OCI-LY3 (cell line): ENCODE measurements around the gene PRR23B.

Experiments
- H2AFZ ChIP-seq: fragments of 200-600, 300-600 bp; shearing (Covaris generic); 2 replicates; pipeline ENCODE4 v1.6.0; 2014; ENCODE audit warnings: antibody characterized with exemption, low read depth, low read length
- H3K27ac ChIP-seq: fragments of 200-600, 300-600 bp; sonication (generic); 2 replicates; pipeline ENCODE4 v1.5.1; 2014; ENCODE audit warnings: mild to moderate bottlenecking, low read length, moderate library complexity, mixed read lengths
- H3K27me3 ChIP-seq: fragments of 200-600, 300-600 bp; sonication (generic); 2 replicates; pipeline ENCODE4 v1.6.1; 2014; ENCODE audit warnings: low read depth, low read length, mixed read lengths
- H3K36me3 ChIP-seq: fragments of 200-600, 300-600 bp; sonication (generic); replicated peaks from 2 replicates; pipeline ENCODE3; 2014; ENCODE audit warnings: low read depth, low read length, mixed read lengths
- H3K4me1 ChIP-seq: fragments of 300-600, 200-600 bp; sonication (generic); 2 replicates; pipeline ENCODE4 v1.6.1; 2014; ENCODE audit warnings: low read length, mixed read lengths
- H3K4me2 ChIP-seq: fragments of 200-600, 300-600 bp; sonication (generic); 2 replicates; pipeline ENCODE4 v1.6.1; 2014; ENCODE audit warnings: low read length, mixed read lengths
- H3K4me3 ChIP-seq: fragments of 300-600, 200-600 bp; sonication (generic); 2 replicates; pipeline ENCODE4 v1.5.1; 2014; ENCODE audit warnings: antibody characterized with exemption, mild to moderate bottlenecking, low read length, moderate library complexity
- H3K79me2 ChIP-seq: fragments of 300-600, 200-600 bp; shearing (Covaris generic); 2 replicates; pipeline ENCODE4 v1.6.1; 2014; ENCODE audit warnings: mild to moderate bottlenecking, low read length, mixed read lengths
- H3K9ac ChIP-seq: fragments of 300-600, 200-600 bp; shearing (Covaris generic); 2 replicates; pipeline ENCODE4 v1.6.0; 2014; ENCODE audit warnings: mild to moderate bottlenecking, low read length, moderate library complexity
- H3K9me3 ChIP-seq: fragments of 200-600, 300-600 bp; shearing (Covaris generic); 2 replicates; pipeline ENCODE4 v1.6.1; 2014; ENCODE audit warnings: low read length, mixed read lengths; ENCODE audit not compliant: insufficient read depth
- H4K20me1 ChIP-seq: fragments of 200-600, 300-600 bp; sonication (generic); 2 replicates; pipeline ENCODE4 v1.6.1; 2016; ENCODE audit warnings: low read length, mixed read lengths; ENCODE audit not compliant: insufficient read depth
- EZH2phosphoT487 ChIP-seq: fragments of 200-600 bp; shearing (Covaris generic); IDR thresholded peaks from 2 replicates; pipeline ENCODE4 v1.6.1; 2018; ENCODE audit warnings: antibody characterized with exemption, mixed run types, low read depth
- TF ChIP-seq, protein P1 (sequence below): fragments of 200-600, 300-600 bp; sonication (generic); IDR thresholded peaks from 2 replicates; pipeline ENCODE4 v1.5.1; 2014; ENCODE audit warnings: antibody characterized with exemption, low read length, low read depth

The PRR23B gene

GRCh38 chr3:139020868-139021234 lies at the start of gene PRR23B:
Gene PRR23B, minus strand, starts transcription at chr3:139020926. Its CDS starts 265 bp downstream, at chr3:139020661.
- Histone ChIP-seq H3K27ac (no peak within 1 kb of the TSS), H3K9me3 (no peaks in the 10 kb centered on the region), H4K20me1 (no peaks in the 10 kb centered on the region), H3K27me3 (no peaks in the 10 kb centered on the region; the same call in 1 of the 2 replicates), H3K4me3 (no peak within 1 kb of the TSS), H3K4me1 (no peaks in the 10 kb centered on the region), H3K4me2 (no peak within 1 kb of the TSS), H3K9ac (no peak within 1 kb of the TSS), H2AFZ (no peak within 1 kb of the TSS), H3K36me3 (no peaks in the 10 kb centered on the region), H3K79me2 (no peaks in the 10 kb centered on the region)
- no peak for TF ChIP-seq EZH2phosphoT487
- TF ChIP-seq, protein P1, sequence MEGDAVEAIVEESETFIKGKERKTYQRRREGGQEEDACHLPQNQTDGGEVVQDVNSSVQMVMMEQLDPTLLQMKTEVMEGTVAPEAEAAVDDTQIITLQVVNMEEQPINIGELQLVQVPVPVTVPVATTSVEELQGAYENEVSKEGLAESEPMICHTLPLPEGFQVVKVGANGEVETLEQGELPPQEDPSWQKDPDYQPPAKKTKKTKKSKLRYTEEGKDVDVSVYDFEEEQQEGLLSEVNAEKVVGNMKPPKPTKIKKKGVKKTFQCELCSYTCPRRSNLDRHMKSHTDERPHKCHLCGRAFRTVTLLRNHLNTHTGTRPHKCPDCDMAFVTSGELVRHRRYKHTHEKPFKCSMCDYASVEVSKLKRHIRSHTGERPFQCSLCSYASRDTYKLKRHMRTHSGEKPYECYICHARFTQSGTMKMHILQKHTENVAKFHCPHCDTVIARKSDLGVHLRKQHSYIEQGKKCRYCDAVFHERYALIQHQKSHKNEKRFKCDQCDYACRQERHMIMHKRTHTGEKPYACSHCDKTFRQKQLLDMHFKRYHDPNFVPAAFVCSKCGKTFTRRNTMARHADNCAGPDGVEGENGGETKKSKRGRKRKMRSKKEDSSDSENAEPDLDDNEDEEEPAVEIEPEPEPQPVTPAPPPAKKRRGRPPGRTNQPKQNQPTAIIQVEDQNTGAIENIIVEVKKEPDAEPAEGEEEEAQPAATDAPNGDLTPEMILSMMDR = no peak

DNA sequence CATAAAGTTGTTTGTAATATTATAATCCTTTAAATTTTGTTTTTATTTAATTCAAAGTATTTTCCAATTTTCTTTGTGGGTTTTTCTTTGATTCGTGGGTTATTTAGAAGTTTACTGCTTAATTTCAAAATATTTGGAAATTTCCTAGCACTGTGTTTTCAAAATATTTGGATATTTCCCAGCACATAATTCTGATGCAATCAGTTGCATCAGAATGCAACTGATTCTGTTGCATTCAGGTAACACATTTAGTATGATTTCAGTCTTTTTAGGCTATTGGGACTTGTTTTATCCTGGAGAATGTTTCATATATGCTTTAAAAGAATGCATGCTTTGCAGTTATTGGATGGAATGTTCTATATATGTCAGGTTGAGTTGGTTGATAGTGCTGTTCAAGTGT lies 42.2 kb upstream of the PRR23B start:
- H3K4me1 ChIP-seq = no peaks in the 10 kb centered on the region

DNA sequence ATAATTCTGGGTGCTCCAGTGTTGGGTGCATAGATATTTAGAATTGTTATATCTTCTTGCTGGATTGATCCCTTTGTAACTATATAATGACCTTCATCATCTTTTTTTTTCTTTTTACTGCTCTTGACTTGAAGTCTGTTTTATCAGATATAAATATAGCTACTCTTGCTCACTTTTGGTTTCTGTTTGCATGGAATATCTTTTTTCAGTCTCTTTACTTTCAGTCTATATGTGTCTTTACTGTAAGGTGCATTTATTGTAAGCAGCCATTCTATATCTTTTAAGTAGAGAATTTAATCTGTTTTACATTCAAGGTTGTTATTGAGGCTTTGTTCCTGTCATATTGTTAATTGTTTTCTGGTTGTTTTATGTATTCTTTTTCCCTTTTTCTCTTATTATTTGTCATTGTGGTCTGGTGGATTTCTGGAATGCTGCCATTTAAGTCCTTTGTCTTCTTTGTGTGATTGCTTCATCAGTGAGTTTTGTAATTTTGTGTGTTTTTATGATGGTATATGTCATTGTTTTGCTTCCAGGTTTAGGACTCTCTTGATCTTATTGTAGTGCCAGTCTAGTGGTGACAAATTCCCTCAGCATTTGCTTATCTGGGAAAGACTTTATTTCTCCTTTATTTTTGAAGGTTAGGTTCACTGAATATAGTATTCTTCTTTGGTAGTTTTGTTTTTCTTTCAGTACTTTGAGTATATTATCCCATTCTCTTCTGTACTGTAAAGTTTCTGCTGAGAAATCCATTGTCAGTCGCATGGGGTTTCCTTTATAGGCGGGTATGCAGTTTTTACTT lies 32.3 kb upstream of the PRR23B start:
- Histone ChIP-seq H4K20me1 (no peaks in the 10 kb centered on the region), H2AFZ (no peak overlapping the region), H3K79me2 (no peaks in the 10 kb centered on the region), H3K27ac (no peak overlapping the region), H3K4me1 (no peaks in the 10 kb centered on the region), H3K36me3 (no peaks in the 10 kb centered on the region), H3K9me3 (peaks cover 4% of the 10 kb centered on the region; the same call in 1 of the 2 replicates), H3K27me3 (no peaks in the 10 kb centered on the region; the same call in 1 of the 2 replicates), H3K4me2 (no peak overlapping the region), H3K9ac (no peak overlapping the region), H3K4me3 (no peak overlapping the region)
- TF ChIP-seq, protein P1 = no peak
- TF ChIP-seq EZH2phosphoT487 = no peak

More for the DNA sequence above, 42.2 kb upstream of the PRR23B start:
- Histone ChIP-seq H3K9me3 (no peaks in the 10 kb centered on the region), H3K27ac (no peak overlapping the region), H3K4me2 (no peak overlapping the region), H3K79me2 (no peaks in the 10 kb centered on the region), H2AFZ (no peak overlapping the region), H3K27me3 (no peaks in the 10 kb centered on the region), H4K20me1 (no peaks in the 10 kb centered on the region), H3K9ac (no peak overlapping the region), H3K4me3 (no peak overlapping the region), H3K36me3 (no peaks in the 10 kb centered on the region)
- TF ChIP-seq, protein P1 = no peak
- no peak for TF ChIP-seq EZH2phosphoT487

- no peaks in the 10 kb centered on the region for H3K36me3 ChIP-seq
- no peak for TF ChIP-seq EZH2phosphoT487
- TF ChIP-seq, protein P1 = no peak
- no peak within 1 kb of the TSS for H3K4me3 ChIP-seq
- no peaks in the 10 kb centered on the region for H3K4me1 ChIP-seq
- no peaks in the 10 kb centered on the region for H4K20me1 ChIP-seq
- no peak within 1 kb of the TSS for H3K4me2 ChIP-seq
- no peak within 1 kb of the TSS for H3K9ac ChIP-seq
- no peak within 1 kb of the TSS for H2AFZ ChIP-seq
- no peaks in the 10 kb centered on the region for H3K79me2 ChIP-seq
- no peaks in the 10 kb centered on the region for H3K9me3 ChIP-seq
- no peak within 1 kb of the TSS for H3K27ac ChIP-seq
- H3K27me3 ChIP-seq = 0 out of 2 replicates have a peak, but pooled peaks cover 4% of the 10 kb centered on the region
Measured at GRCh38 chr3:139044366-139045210, 23.9 kb upstream of the PRR23B start, which contains the start of gene PRR23C. Gene PRR23C, minus strand, starts transcription at chr3:139044892. Its CDS starts 272 bp downstream, at chr3:139044620.
